Measurements from ENCODE around the gene RAB11A. TPM values are rescaled to one million over a fixed set of nuclear protein-coding genes. Genes with fewer than 3 reads are reported as not detected.
A peak's percentile ranks its signal among the peaks of the same experiment; 100 is the strongest.

RAB11A gene
- total and polyA plus RNA-seq, 2 of the 13 experiments (the other 11 are each of a cell fraction or from before 2014, with no cell fraction given): 161 to 162 TPM

DNA sequence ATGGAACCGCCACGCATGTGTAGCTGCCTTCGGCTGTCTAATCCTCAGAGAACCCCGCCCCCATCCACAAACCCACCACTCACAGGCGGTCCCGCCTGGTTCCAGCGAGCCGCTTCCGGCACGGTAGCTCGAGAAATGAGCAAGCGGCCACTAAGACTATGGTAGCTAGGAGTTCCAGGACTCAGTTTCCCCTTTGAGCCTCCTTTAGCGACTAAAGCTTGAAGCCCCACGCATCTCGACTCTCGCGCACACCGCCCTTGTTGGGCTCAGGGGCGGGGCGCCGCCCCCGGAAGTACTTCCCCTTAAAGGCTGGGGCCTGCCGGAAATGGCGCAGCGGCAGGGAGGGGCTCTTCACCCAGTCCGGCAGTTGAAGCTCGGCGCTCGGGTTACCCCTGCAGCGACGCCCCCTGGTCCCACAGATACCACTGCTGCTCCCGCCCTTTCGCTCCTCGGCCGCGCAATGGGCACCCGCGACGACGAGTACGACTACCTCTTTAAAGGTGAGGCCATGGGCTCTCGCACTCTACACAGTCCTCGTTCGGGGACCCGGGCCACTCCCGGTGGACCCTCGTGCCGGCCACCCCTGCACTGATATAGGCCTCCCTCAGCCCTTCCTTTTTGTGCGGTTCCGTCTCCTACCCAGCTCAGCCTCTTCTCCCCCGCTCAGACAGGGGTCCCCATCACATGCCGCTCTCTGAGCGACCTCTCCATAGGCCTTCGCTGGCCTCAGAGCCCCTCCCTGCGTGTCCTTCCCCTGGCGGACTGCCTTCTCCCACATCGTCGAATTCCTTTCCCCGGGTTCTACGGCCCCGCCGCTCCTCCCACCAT lies at the start of gene RAB11A (continued):
- TF ChIP-seq, protein P1, sequence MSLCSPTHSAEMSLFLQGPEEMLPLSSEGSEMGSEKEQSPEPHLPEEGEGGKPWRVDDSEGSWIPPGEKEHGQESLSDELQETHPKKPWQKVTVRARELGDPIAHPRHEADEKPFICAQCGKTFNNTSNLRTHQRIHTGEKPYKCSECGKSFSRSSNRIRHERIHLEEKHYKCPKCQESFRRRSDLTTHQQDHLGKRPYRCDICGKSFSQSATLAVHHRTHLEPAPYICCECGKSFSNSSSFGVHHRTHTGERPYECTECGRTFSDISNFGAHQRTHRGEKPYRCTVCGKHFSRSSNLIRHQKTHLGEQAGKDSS (CRISPR knock-in tag; IDR thresholded peaks at IDR 0.05; ENCODE audit: borderline replicate concordance, low read depth): no peak; the same call in 1 of the 2 replicates
- TF ChIP-seq, protein P2, sequence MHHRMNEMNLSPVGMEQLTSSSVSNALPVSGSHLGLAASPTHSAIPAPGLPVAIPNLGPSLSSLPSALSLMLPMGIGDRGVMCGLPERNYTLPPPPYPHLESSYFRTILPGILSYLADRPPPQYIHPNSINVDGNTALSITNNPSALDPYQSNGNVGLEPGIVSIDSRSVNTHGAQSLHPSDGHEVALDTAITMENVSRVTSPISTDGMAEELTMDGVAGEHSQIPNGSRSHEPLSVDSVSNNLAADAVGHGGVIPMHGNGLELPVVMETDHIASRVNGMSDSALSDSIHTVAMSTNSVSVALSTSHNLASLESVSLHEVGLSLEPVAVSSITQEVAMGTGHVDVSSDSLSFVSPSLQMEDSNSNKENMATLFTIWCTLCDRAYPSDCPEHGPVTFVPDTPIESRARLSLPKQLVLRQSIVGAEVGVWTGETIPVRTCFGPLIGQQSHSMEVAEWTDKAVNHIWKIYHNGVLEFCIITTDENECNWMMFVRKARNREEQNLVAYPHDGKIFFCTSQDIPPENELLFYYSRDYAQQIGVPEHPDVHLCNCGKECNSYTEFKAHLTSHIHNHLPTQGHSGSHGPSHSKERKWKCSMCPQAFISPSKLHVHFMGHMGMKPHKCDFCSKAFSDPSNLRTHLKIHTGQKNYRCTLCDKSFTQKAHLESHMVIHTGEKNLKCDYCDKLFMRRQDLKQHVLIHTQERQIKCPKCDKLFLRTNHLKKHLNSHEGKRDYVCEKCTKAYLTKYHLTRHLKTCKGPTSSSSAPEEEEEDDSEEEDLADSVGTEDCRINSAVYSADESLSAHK (CRISPR knock-in tag; IDR thresholded peaks at IDR 0.05; ENCODE audit: borderline replicate concordance): 0 out of 2 replicates have a peak, but pooled peaks have one; percentile 55
- TF ChIP-seq, protein P3, sequence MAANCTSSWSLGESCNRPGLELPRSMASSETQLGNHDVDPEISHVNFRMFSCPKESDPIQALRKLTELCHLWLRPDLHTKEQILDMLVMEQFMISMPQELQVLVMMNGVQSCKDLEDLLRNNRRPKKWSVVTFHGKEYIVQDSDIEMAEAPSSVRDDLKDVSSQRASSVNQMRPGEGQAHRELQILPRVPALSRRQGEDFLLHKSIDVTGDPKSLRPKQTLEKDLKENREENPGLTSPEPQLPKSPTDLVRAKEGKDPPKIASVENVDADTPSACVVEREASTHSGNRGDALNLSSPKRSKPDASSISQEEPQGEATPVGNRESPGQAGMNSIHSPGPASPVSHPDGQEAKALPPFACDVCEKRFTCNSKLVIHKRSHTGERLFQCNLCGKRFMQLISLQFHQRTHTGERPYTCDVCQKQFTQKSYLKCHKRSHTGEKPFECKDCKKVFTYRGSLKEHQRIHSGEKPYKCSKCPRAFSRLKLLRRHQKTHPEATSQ (CRISPR knock-in tag; IDR thresholded peaks at IDR 0.05; ENCODE audit: borderline replicate concordance): no peak
- TF ChIP-seq RFX1 (IDR thresholded peaks at IDR 0.05) (no peak), ZNF552 (CRISPR knock-in tag; IDR thresholded peaks at IDR 0.05; ENCODE audit: borderline replicate concordance) (no peak), ZNF644 (CRISPR knock-in tag; IDR thresholded peaks at IDR 0.05; ENCODE audit: low read depth) (no peak), EED (CRISPR knock-in tag; IDR thresholded peaks at IDR 0.05) (no peak; the same call in 1 of the 2 replicates), RFX5 (IDR thresholded peaks at IDR 0.05; ENCODE audit: low read depth, low read length) (peak; percentile 9; the same call in 1 of the 2 replicates), GPBP1L1 (CRISPR knock-in tag; IDR thresholded peaks at IDR 0.05) (no peak), RNF2 (conservative IDR thresholded peaks at IDR 0.05; ENCODE audit: low read depth) (peak; percentile 65), MYC (CRISPR knock-in tag; IDR thresholded peaks at IDR 0.05; ENCODE audit: borderline replicate concordance) (peak; percentile 79; the same call in 1 of the 2 replicates), SMAD3 (CRISPR knock-in tag; IDR thresholded peaks at IDR 0.05) (peak; percentile 9; the same call in 1 of the 2 replicates), ZNF704 (CRISPR knock-in tag; IDR thresholded peaks at IDR 0.05; ENCODE audit: borderline replicate concordance) (peak; percentile 18; the same call in 1 of the 2 replicates), NFATC3 (CRISPR knock-in tag; IDR thresholded peaks at IDR 0.05) (no peak; the same call in 1 of the 2 replicates), TARDBP (CRISPR knock-in tag; IDR thresholded peaks at IDR 0.05) (0 out of 2 replicates have a peak, but pooled peaks have one; percentile 30), DZIP1 (CRISPR knock-in tag; IDR thresholded peaks at IDR 0.05) (peak; percentile 67)
- TF ChIP-seq, protein P4, sequence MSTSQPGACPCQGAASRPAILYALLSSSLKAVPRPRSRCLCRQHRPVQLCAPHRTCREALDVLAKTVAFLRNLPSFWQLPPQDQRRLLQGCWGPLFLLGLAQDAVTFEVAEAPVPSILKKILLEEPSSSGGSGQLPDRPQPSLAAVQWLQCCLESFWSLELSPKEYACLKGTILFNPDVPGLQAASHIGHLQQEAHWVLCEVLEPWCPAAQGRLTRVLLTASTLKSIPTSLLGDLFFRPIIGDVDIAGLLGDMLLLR (CRISPR knock-in tag; IDR thresholded peaks at IDR 0.05): 0 out of 2 replicates have a peak, but pooled peaks have one; percentile 67

Measured in HepG2 (cell line).